ENCODE results near the gene SH3RF1.
"Not testable (repeated sequence)": the region's sequence is repeated elsewhere in the genome, so short reads cannot be mapped to it uniquely, and the experiment has no call there.

The SH3RF1 gene

DNA sequence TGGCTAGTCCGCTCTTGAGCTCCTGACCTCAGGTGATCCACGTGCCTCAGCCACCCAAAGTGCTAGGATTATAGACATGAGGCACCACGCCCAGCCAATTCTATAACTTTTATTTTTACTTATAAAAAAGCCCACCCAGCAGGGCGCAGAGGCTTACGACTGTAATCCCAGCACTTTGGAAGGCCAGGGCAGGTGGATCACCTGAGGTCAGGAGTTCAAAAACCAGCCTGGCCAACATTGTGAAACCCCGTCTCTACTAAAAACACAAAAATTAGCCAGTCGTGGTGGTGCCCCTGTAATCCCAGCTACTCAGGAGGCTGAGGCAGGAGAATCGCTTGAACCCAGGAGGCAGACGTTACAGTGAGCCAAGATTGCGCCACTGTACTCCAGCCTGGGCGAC, 73.5 kb downstream of the SH3RF1 start:
- not testable (repeated sequence) for DNase-seq

DNA sequence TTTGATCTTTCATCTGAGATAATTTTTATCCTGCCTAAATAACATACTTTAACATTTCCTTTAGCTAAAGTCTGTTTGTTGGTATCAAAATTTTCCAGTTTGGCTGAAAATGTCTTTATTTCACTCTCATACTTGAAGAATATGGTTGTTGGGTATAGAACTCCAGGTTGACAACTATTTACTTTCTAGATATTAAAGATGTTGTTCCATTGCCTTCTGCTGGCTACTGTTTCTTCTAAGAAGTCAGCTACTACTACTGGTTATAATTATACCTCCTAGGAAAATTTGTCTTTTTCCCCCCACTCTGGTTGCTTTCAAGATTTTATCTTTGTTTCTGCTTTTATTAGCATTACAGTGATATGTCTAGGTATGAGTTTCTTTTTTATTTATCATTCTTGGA, 75.7 kb downstream of the SH3RF1 start:
- DNase-seq: no peak

DNA sequence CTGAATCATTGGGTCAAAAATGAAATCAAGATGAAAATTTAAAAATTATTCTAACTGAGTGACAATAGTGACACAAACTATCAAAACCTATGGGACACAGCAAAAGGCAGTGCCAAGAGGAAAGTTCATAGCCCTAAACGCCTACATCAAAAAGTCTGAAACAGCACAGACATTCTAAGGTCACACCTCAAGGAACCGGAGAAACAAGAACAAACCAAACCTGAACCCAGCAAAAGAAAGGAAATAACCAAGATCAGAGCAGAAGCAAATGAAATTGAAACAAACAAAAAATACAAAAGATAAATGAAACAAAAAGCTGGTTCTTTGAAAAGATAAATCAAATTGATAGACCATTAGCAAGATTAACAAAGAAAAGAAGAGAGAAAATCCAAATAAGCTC, 80.8 kb downstream of the SH3RF1 start:
- DNase-seq: not testable (repeated sequence)

DNA sequence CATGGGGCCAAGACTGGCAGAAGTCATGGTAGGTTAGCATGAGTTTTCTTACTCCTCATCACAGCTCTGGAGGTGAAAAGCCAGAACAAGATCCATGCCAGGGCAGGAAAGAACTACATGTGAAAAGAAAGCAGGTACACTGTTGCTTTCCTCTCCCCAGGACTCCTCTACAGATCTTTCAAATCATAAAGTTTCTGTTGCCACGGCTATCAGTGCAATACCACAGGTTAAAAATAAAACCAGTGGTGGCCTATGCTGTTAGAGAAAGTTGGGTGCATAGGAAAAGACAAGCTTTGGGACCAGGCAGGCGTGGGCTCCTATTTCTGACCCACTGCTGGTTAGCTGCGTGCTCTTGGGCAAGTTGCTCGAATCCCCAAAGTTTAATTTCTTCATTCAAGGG, 81.4 kb downstream of the SH3RF1 start:
- DNase-seq: no peak

DNA sequence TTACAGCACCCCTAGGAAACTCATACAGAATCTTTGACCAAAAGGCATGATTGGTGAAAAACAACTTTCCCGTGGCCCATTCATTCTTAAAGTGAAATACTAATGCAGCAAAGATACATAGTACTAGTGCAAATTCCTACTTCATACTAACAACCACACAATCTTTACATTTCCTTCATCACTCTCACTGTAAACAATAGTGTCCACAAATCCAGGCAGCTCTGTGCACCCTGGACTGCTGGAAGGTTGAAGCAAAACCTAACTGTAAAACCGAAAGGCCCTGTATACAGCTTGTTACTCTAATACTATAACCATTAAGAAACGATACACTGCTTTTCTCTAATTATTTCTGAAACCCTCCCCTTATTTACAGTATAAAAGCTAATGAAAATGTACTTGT, 82.6 kb downstream of the SH3RF1 start:
- no peak for DNase-seq

DNA sequence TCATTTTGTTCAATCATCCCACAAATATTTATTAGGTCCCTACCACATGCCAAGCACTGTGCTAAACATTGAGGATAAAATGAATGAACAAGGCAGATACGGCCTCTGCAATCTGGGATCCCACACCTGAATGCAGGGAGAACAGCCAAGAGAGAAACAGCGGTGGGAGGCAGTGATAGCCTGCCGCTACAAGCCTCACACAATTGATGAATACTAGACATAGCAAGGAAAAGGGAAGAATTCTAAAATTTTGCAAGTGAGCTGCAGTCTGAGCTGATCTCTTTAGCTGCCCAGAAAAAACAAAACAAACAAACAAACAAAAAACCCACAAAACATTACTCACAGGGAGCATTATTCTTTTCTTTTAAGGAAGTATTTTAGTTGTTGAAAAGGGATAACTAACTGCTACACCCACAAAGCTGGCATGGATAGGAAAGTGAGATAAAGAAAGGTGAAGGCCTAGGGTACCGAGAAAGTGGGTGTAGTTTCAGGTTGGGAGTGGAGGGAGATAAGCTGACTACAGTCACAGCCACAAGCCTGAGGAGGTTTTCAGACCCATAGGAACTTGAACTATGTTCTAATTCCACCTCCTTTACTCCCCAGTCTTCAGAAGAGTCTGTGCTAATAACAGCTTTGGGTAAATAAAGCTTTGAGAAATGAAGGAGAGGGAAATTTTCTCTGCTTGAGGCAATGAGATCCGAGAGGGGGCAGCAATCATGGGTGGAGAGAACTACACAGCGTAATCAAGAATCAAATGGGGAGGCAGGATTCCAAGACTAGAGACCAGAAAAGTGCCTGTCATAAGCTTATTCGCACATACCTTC, 85.4 kb downstream of the SH3RF1 start:
- no peak for DNase-seq

DNA sequence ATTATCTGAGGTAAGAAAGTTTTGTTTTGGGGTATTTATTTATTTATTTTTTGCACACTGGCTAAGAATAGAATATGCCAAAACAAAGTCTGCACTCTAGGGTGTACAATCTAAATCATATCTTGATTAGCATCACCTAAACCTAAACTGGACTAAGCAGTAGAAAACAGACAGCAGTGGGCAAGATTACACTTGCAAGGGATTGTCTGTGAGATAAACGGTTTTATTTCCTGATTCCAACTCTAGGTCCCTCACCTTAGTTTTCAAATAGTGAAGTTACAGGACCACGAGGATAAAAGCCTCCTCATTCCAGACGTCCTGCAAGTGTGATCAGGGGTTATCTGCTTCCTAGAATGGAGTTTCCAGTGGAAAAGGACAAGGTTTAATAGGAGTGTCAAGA, 86.1 kb downstream of the SH3RF1 start:
- DNase-seq: no peak

DNA sequence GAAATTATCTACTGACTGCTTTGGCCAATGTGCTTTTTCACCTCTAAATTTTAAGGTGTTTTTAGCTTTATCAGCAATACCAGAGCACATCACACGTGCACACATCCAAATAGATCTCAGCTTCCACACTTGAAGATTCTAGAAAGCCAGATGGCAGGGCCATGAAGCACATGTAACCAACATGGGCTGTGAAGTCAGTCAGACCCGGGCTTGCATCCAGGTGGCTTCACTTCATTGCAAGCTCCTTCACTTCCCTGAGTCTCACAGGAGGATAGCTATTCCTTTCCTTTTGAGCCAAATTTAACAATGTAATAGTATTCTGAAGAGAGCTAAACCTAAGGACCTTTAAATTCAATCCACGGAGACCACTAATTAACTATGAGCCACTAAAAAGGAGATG, 86.5 kb downstream of the SH3RF1 start:
- DNase-seq: no peak

DNA sequence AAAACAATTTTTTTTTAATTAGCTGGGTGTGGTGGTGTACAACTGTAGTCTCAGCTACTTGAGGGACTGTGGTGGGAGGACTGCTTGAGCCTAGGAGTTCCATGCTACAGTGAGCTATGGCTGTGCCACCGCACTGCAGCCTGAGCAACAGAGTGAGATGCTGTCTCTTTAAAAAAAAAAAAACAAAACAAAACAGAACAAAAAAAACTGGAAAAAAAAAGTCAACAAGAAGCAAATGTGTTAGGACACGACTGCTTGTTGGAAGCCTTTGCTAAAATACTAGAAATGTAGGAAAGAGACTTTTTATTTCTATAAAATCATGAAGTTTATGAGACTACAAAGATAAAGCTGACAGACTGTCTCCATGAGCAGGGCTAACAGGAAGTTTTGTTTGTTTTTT, 87.2 kb downstream of the SH3RF1 start:
- DNase-seq: no peak

DNA sequence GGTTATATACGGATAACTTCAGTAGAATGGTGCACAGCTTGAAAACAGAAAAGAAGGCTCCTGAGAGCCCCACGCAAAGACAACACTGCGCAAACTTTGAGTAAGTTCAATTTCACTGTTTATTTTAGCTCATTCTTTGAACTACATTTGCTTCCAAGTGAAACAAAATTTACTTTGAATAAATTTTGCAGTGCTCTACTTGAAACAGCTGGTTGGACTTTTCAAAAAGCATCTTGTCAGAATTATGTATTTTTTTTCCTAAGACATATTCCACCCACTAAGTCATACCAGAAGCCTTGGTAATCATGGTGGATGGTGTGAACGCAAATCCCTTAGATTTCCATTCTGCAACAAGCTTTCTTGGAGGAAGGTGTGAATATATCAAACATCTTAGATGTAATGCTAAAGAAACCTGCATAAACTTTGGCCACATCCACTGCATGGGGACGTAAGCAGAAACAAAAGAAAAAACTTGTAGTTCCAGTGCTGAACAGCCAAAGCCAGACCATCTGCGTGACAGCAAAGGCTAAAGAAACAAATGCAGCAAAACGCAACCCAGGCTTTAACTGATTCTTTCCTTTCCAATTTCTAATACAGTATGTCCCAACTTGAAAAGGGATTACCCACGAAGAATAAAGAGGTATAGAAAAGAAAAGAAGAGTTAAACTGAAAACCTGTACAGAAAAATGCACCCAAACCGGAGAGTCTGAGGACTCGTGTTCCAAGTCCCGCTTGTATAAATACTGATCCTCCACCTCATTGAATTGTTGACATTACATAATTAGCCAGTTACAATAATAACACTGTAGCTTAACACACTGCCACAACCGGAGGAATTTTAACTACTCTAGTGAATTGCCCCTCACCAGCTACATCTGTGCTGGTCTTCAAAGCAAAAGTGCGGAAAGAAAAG, 90.9 kb downstream of the SH3RF1 start:
- no peak for DNase-seq

DNA sequence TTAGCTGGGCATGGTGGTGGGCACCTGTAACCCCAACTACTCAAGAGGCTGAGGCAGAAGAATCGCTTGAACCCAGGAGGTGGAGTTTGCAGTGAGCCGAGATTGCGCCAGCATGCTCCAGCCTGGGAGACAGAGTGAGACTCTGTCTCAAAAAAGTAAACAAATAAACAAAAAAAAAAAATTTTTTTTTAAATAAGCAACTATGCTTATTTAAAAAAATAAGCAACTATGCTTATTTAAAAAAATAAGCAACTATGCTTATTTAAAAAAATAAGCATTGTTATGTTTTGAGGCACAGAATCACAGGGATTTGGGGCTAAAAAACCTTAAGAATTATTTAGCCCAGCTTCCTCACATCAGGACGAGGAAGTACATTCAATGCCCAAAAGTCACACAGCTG, 92.7 kb downstream of the SH3RF1 start:
- not testable (repeated sequence) for DNase-seq

DNA sequence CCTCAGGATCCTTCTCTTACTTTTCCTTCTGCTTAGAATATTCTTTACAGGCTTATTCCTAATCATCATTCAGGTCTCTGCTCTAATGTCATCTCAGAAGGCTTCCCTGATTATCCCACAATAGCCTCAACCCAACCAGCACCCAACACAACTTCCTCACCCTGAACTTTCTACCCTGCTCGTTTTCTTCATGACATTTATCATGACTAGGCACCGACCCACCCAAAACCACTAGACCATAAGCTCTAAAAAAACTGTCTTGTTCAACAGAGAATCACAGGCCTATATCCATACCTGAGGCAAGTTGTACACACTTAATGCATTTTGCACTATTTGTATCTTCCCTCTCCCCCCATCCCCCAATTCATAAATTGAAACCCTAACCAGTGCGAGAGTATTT, 95.3 kb downstream of the SH3RF1 start:
- DNase-seq: no peak

DNA sequence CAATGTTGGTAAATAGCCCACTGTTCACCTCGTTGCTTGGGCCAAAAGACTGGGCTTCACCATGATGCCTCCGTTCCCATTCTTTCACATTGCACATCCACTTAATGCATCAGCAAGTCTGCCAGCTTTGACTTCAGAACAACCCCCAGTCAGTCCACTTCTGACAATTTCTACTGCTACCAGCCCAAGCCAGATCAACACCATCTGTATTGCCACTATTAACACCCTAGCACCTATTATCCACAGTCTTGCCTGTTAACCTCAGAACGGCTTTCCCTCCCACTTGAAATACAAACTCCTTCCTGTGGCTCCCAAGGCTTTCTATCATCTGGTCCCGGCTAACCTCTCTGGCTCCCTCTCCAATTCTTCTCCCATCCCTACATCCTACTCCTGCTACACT, 95.7 kb downstream of the SH3RF1 start:
- DNase-seq: no peak

DNA sequence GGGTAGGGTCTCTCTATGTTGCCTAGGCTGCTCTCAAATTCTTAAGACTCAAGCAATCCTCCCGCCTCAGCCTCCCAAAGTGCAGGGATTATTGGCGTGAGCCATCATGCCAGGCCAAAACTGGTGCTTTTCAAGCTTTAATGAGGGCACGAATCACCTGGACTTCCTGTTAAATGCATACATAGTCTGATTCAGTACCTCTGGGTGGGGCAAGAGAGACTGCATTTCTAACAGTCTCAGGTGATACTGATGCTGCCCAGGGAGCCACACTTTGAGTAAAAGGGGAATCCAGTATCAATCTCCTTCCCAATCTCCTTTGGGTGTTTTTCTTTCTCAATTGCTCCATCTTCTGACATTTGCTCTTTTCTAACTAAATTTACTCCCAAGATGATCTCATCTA, 96.5 kb downstream of the SH3RF1 start:
- no peak for DNase-seq

DNA sequence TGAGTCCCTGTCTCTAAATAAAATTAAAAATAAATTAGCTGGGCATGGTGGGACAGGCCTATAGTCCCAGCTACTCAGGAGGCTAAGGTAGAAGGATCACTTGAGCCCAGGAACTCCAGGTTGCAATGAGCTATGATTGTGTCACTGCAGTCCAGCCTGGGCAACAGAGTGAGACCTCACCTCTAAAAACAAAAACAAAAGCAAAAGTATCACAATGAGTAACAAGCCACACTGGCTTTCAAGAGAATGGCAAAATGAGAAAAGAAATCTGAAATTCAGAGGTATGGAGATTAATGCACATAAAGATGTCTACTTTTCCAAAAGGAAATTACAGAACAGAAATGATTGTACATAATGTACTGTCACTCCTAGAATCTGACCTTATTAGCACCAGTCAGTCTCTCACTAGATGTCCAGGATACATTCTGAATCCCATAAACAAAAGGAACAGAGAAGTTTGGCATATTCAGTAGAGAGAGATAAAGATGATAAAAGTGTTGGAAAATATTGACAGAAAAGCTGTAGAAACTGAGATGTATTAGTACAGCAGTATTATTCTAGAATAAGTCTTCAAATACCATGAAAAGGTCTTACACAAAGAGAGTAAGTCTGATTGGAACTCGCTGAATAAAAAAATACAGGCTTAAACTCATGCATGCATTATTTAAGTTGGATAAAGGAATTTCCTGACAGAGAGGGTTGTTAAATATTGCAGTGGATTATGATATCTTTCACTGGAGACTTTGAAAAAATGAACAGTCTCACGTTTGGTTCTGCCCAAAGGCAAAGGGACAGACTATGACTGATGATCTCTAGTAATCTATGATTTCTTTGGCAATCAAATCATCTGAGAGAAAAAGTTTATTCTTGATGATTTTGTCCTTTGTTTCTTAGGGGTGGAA, 102.5 kb downstream of the SH3RF1 start:
- no peak for DNase-seq

DNA sequence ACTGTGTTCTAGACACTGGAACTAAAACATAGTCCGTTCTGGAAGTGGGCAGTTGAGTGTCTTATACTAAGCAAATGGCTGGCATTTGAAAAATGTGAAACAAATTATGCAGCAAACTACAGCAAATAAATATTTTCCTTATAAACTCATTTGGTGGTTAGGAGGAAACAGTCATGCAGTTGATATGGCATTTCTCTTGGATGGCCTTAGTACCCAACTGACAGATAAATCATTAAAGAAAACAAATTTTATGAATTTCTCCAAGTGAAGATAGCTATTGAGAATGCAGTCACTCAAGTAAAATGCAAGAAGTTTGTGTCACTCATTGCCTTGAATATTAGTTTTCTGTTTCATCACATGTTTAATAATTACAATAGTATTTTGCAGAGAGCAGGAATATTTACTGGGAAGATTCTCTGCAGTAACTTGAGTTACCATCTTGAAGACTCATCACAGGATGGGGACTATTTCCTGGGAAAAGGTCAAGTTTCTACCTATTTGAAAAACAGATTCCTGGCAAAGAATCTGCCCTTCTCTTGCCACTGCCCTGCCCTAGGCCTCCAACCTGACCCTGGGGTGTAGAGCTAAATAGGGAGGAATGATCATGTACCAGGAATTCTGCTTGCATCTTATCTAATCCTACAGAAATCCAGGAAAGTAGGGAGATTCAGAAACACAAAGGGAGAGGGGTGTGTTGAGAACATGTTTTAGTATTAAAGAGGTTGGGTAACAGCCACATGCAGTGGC, 105.9 kb downstream of the SH3RF1 start:
- DNase-seq: no peak

DNA sequence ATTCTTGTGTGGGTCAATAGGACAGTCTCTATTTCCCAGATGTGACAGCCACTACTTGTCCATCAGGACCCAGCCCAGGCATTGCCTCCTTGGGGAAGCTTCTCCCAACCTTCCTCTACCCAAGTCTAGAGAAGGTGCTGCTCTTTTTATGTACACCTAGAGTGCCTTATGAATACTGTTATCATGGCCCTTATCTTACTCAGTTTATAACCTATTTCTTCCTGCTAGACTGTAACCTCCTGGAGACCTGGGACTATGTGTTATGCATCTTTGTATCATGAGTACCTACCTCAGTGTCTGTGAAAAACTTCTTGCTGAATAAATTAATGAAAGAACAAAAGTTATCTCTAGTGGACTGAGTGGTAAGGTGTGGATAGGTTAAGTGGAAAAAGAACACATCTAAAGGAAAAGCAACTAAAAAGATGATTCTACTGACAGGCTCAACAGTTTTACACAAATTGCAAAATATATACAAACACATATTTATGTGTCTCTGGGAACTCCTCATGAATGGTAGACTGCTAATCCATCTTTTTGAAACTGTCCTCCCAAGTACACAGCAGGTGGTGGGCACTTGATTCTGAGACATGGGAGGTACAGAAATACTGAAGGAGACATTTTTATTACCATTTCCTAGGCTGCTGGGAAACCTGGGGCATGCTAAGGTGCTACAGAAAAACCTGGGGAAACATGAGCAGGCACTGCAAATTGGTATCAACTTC, 106.6 kb downstream of the SH3RF1 start:
- no peak for DNase-seq

DNA sequence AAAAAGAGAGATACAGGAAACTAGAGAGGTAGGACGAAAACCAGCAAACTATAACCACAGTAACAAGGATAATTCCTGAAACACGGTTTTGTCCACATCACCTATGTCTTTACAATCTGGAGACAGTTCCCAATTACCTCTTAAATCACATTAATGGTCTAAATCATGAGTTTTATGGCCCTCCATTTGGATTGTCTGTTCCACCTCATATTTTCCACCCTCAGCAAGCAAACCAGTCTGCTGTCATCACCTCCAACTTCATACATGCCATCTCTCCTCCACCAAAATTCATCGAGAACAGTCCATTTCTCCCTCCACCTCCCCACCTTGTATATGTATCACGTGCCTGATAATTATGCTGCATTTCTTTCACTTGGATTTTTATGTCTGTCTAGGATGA, 107.3 kb downstream of the SH3RF1 start:
- no peak for DNase-seq

DNA sequence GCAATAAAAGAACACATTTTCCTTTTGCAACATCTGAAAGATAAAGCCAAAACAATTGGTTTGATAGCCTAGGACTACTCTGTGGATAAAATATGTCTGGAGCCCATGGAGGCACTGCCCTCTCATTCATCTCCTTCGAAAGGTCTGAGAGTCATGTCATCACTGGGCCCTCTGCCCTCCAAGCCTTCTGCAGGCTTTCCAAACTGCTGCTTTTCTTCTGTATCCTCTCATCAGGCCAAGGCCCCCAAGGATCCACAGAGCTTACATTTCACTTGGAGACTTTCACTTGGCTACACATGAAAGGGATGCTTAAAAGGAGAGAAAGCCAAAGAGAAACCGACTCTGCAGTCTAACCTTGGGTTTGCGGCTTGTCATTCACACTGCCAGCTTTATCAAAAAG, 109.9 kb downstream of the SH3RF1 start:
- no peak for DNase-seq

DNA sequence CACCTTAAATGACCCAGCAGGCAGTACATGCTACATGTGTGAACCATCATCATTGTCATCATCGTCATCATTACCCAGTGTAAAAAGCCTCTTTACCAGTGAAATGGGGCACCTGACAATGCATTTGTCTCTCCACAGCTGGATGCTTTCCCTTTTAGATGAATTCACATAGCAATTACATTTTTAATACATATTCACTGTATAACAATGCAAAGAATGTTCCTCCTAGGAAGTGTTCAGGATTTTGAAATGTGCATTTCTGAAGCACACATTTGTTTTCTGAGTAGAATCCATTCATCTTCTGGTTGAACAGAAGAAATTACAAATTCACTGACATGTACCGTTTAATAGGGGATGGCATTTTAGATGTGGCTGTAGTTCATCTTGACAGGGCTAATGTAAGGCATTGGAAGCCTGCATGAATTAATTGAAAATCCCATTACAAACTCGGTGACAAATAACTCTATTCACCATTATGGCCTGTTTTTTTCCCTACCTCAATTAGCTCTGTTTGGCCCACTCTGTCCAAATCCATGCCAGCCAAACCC, 111.1 kb downstream of the SH3RF1 start:
- no peak for DNase-seq

DNA sequence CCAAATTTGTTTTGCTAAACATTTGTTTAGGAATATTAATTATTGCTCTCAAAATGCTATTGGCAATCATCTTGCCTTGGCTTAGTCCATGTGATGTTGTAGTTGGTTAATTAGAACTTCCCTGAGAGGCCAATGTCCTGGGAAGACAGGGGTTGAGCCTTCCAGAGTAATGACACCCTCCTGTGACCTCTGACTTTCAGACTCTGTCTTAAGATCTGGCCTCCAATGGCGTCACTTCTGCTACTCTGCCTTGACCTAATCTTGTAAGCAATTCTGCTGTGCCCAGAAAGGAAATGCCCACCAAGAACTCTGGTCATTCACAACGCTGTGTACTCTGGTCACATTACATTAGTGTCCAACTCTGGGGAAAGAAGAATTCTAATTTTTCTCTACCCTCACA, 111.9 kb downstream of the SH3RF1 start:
- no peak for DNase-seq

All from bone marrow (tissue), 2 donors.